Uterus (tissue), 4 donors: ENCODE measurements around the gene RAPGEF6. TPM values are rescaled to one million over a fixed set of nuclear protein-coding genes. Genes with fewer than 3 reads are reported as not detected.

Source experiments
- DNase-seq, 2 donors: peaks; one replicate each; pipeline ENCODE4 v3.0.0-alpha.2; 2019 to 2020
- H3K27ac ChIP-seq, 2 donors: fragments of 200-600 bp; sonication (generic); 1 replicate in 1 of 2; 2 replicates in 1 of 2; pipeline ENCODE4 v1.5.1; 2016 to 2018
- H3K27me3 ChIP-seq, 2 donors: fragments of 200-600 bp; sonication (generic); one replicate each; pipeline ENCODE4 v1.5.1; 2018 to 2019; ENCODE audit warnings: control low read depth in 1 of 2
- H3K36me3 ChIP-seq, 2 donors: fragments of 200-600 bp; sonication (generic); one replicate each; pipeline ENCODE4 v1.5.1; 2019; ENCODE audit warnings: control low read depth in 1 of 2
- H3K4me1 ChIP-seq, 2 donors: fragments of 200-600 bp; sonication (generic); one replicate each; pipeline ENCODE4 v1.5.1; 2018 to 2019; ENCODE audit warnings: control low read depth in 1 of 2
- H3K4me3 ChIP-seq, 2 donors: fragments of 200-600 bp; sonication (generic); 1 replicate in 1 of 2; 2 replicates in 1 of 2; pipeline ENCODE4 v1.5.1; 2018 to 2019; ENCODE audit warnings: mild to moderate bottlenecking in 1 of 2
- H3K9me3 ChIP-seq, 2 donors: fragments of 200-600 bp; sonication (generic); one replicate each; pipeline ENCODE4 v1.5.1; 2019; ENCODE audit warnings: control low read depth in 1 of 2
- CTCF ChIP-seq, 4 experiments: fragments of 200-600 bp in 2 of 4; fragments of 450-650 bp in 2 of 4; sonication (generic) in 2 of 4; IDR thresholded peaks; one replicate each; pipeline ENCODE4 v1.5.1; 2016 to 2019; ENCODE audit warnings: antibody characterized with exemption in 4 of 4, mild to moderate bottlenecking in 2 of 4, moderate library complexity in 1 of 4
- POLR2A ChIP-seq, 2 donors: fragments of 450-650 bp; IDR thresholded peaks; one replicate each; pipeline ENCODE4 v1.6.1; 2016; ENCODE audit warnings: antibody characterized with exemption in 2 of 2, mild to moderate bottlenecking in 1 of 2, moderate library complexity in 1 of 2
- intact Hi-C: fragments of 100-400 bp; cut with DNase I; formaldehyde crosslinking; loops from one replicate; pipeline ENCODE4 v1.15.1; 2023; ENCODE audit warnings: low total_unique reads
- total RNA-seq, 4 donors: library from RNA; depleted of rRNA in 3 of 4; stranded (reverse); fragments of >200 nt in 3 of 4; gene quantifications; one replicate each; pipeline versions ENCODE4 v1.1.0 to v1.2.4, GENCODE V29; 2014 to 2023
- donor health status: DM: yes; HTN: yes; CAD: no.

The RAPGEF6 gene
- total RNA-seq, 4 donors from 2014 or later, result 11.8 to 36.8 (median 23.4) TPM

GRCh38 chr5:131570757-131571156 lies 64.3 kb downstream of the RAPGEF6 start:
- H3K4me1 ChIP-seq, result no peaks in the 10 kb centered on the region

GRCh38 chr5:131564229-131564652 lies 70.8 kb downstream of the RAPGEF6 start:
- no peak for DNase-seq
- Histone ChIP-seq H3K27me3 (no peaks in the 10 kb centered on the region), H3K27ac (no peak overlapping the region), H3K4me1 (no peaks in the 10 kb centered on the region), H3K36me3 (no peaks in the 10 kb centered on the region), H3K9me3 (no peaks in the 10 kb centered on the region), H3K4me3 (no peak overlapping the region)
- intact Hi-C loops, result no loop called here
- TF ChIP-seq CTCF (IDR thresholded peaks at IDR 0.05), result no peak

More at GRCh38 chr5:131570757-131571156, 64.3 kb downstream of the RAPGEF6 start:
- H3K27ac ChIP-seq, result no peak overlapping the region
- intact Hi-C loops, result no loop called here
- TF ChIP-seq CTCF (IDR thresholded peaks at IDR 0.05), result no peak
- TF ChIP-seq POLR2A (IDR thresholded peaks at IDR 0.05), result no peak
- H3K4me3 ChIP-seq, result no peak overlapping the region
- H3K27me3 ChIP-seq, result no peaks in the 10 kb centered on the region
- H3K9me3 ChIP-seq, result no peaks in the 10 kb centered on the region
- no peaks in the 10 kb centered on the region for H3K36me3 ChIP-seq
- no peak for DNase-seq

GRCh38 chr5:131563434-131564228 lies 71.4 kb downstream of the RAPGEF6 start:
- Histone ChIP-seq H3K4me3 (no peak overlapping the region), H3K9me3 (no peaks in the 10 kb centered on the region), H3K27me3 (no peaks in the 10 kb centered on the region), H3K36me3 (no peaks in the 10 kb centered on the region), H3K4me1 (no peaks in the 10 kb centered on the region), H3K27ac (no peak overlapping the region)
- TF ChIP-seq POLR2A (IDR thresholded peaks at IDR 0.05) (no peak), CTCF (IDR thresholded peaks at IDR 0.05) (no peak)
- DNase-seq, result no peak
- intact Hi-C loops, result no loop called here

- no peak for DNase-seq
- intact Hi-C loops, result no loop called here
Measured at GRCh38 chr5:131550606-131551005, 84.4 kb downstream of the RAPGEF6 start.

More at GRCh38 chr5:131550606-131551005, 84.4 kb downstream of the RAPGEF6 start:
- Histone ChIP-seq H3K27me3 (no peaks in the 10 kb centered on the region), H3K4me3 (no peak overlapping the region), H3K36me3 (no peaks in the 10 kb centered on the region), H3K27ac (no peak overlapping the region), H3K4me1 (no peaks in the 10 kb centered on the region), H3K9me3 (no peaks in the 10 kb centered on the region)
- no peak for TF ChIP-seq POLR2A (IDR thresholded peaks at IDR 0.05)
- TF ChIP-seq CTCF (IDR thresholded peaks at IDR 0.05), result no peak
